ENCODE data around the gene TXNDC17. TPM values are rescaled to one million over a fixed set of nuclear protein-coding genes. Genes with fewer than 3 reads are reported as not detected.

The TXNDC17 gene
- total and polyA plus RNA-seq, 2 of the 8 experiments (the other 6 are each of a cell fraction or from before 2014, with no cell fraction given) = 182 to 410 TPM

GRCh38 chr17:6667516-6667915 lies 26.7 kb downstream of the TXNDC17 start (continued):
- no peak for TF ChIP-seq CHD7 (IDR thresholded peaks at IDR 0.05; ENCODE audit: insufficient replicate concordance, low read length)
- TF ChIP-seq CBX8 (IDR thresholded peaks at IDR 0.05; ENCODE audit: borderline replicate concordance, low read depth, low read length) = no peak
- no peak for TF ChIP-seq CTBP2 (IDR thresholded peaks at IDR 0.05; ENCODE audit: borderline replicate concordance, insufficient read depth, insufficient read length, low read length)
- no peak for TF ChIP-seq MAFK (IDR thresholded peaks at IDR 0.05; ENCODE audit: low read depth, low read length)
- TF ChIP-seq SP4 (IDR thresholded peaks at IDR 0.05; ENCODE audit: low read length) = no peak
- TF ChIP-seq CHD2 (IDR thresholded peaks at IDR 0.05; ENCODE audit: low read length) = no peak
